ENCODE results near the gene CPEB3.

The CPEB3 gene

GRCh38 chr10:92087750-92088395 is 203.0 kb downstream of the CPEB3 start:
- ChIA-PET POLR2A (interaction anchor here (0.6 kb wide), 1 partner anchor 213 kb away, joined by 4 read pairs; no protein-coding TSS in a partner anchor), CTCF (interaction anchor here (0.6 to 6.2 kb wide), 33 partner anchors 9 to 486 kb away, joined by 3 to 51 read pairs (median 4); partner anchors contain the start of genes CPEB3, IDE and MARCHF5)
- peak; percentile 70 for DNase-seq (ENCODE audit: extremely low spot score)
- TF ChIP-seq CTCF (IDR thresholded peaks at IDR 0.05; ENCODE audit: control extremely low read depth, extremely low read depth, low read depth, missing control alignments) = peak; percentile 77

- no peak for TF ChIP-seq CTCF (IDR thresholded peaks at IDR 0.05; ENCODE audit: control extremely low read depth, extremely low read depth, low read depth, missing control alignments)
- DNase-seq (ENCODE audit: extremely low spot score) = no peak
- CTCF ChIA-PET = no interaction called here
- POLR2A ChIA-PET = no interaction called here
Measured at GRCh38 chr10:92082583-92083280, 208.1 kb downstream of the CPEB3 start.

- no peak for TF ChIP-seq CTCF (IDR thresholded peaks at IDR 0.05; ENCODE audit: control extremely low read depth, extremely low read depth, low read depth, missing control alignments)
- POLR2A ChIA-PET = no interaction called here
- no peak for DNase-seq (ENCODE audit: extremely low spot score)
- CTCF ChIA-PET = no interaction called here
Measured at GRCh38 chr10:92081641-92082040, 209.2 kb downstream of the CPEB3 start.

GRCh38 chr10:92080244-92080643 is 210.6 kb downstream of the CPEB3 start:
- no peak for TF ChIP-seq CTCF (IDR thresholded peaks at IDR 0.05; ENCODE audit: control extremely low read depth, extremely low read depth, low read depth, missing control alignments)
- DNase-seq (ENCODE audit: extremely low spot score) = no peak
- ChIA-PET POLR2A (no interaction called here), CTCF (interaction anchor here (0.7 kb wide), 1 partner anchor 15 kb away, joined by 3 read pairs; no protein-coding TSS in a partner anchor)

GRCh38 chr10:92079003-92079402 is 211.9 kb downstream of the CPEB3 start:
- ChIA-PET POLR2A (no interaction called here), CTCF (interaction anchor here (1.0 kb wide), 1 partner anchor 17 kb away, joined by 3 read pairs; no protein-coding TSS in a partner anchor)
- TF ChIP-seq CTCF (IDR thresholded peaks at IDR 0.05; ENCODE audit: control extremely low read depth, extremely low read depth, low read depth, missing control alignments) = no peak
- no peak for DNase-seq (ENCODE audit: extremely low spot score)

- ChIA-PET CTCF (interaction anchor here (1.3 to 1.5 kb wide), 2 partner anchors 12 to 215 kb away, joined by 3 to 6 read pairs; partner anchors contain the start of genes CPEB3 and MARCHF5), POLR2A (no interaction called here)
- no peak for DNase-seq (ENCODE audit: extremely low spot score)
- no peak for TF ChIP-seq CTCF (IDR thresholded peaks at IDR 0.05; ENCODE audit: control extremely low read depth, extremely low read depth, low read depth, missing control alignments)
Measured at GRCh38 chr10:92076722-92077121, 214.2 kb downstream of the CPEB3 start.
